ENCODE results near the gene SLC43A2. TPM values are rescaled to one million over a fixed set of nuclear protein-coding genes. Genes with fewer than 3 reads are reported as not detected.

SLC43A2 gene
- total and polyA plus RNA-seq, 10 of the 15 experiments (the other 5 are each of a cell fraction or from before 2014, with no cell fraction given), result 0.03 to 14.0 (median 5.3) TPM

- TF ChIP-seq E2F8 (IDR thresholded peaks at IDR 0.05; ENCODE audit: low read depth, partially characterized antibody) (no peak), FOS (IDR thresholded peaks at IDR 0.05; ENCODE audit: borderline replicate concordance, extremely low read depth, insufficient read length) (no peak), PAX5 (IDR thresholded peaks at IDR 0.05; ENCODE audit: borderline replicate concordance, low read depth, low read length) (no peak), NFIC (IDR thresholded peaks at IDR 0.05; ENCODE audit: low read depth, low read length) (no peak), E2F4 (IDR thresholded peaks at IDR 0.05; ENCODE audit: low read depth, low read length) (no peak), STAT1 (conservative IDR thresholded peaks at IDR 0.05) (0 out of 2 replicates have a peak, but pooled peaks have one; percentile 40), ZNF384 (IDR thresholded peaks at IDR 0.05; ENCODE audit: borderline replicate concordance, low read depth, low read length) (no peak), POLR2A (IDR thresholded peaks at IDR 0.05; ENCODE audit: low read depth, low read length) (peak; percentile 73), ATF2 (IDR thresholded peaks at IDR 0.05; ENCODE audit: low read length) (no peak), NKRF (conservative IDR thresholded peaks at IDR 0.05) (peak; percentile 55), MEF2B (IDR thresholded peaks at IDR 0.05; ENCODE audit: partially characterized antibody, poor library complexity, severe bottlenecking) (no peak), MEF2A (IDR thresholded peaks at IDR 0.05; ENCODE audit: insufficient read depth, low read depth, low read length) (no peak), IKZF2 (IDR thresholded peaks at IDR 0.05) (no peak), ZBED1 (IDR thresholded peaks at IDR 0.05; ENCODE audit: borderline replicate concordance) (0 out of 2 replicates have a peak, but pooled peaks have one; percentile 26), RELA (IDR thresholded peaks at IDR 0.05; ENCODE audit: borderline replicate concordance, partially characterized antibody) (no peak), MTA3 (IDR thresholded peaks at IDR 0.05; ENCODE audit: borderline replicate concordance, low read length) (no peak), CHD4 (IDR thresholded peaks at IDR 0.05) (no peak), ETV6 (conservative IDR thresholded peaks at IDR 0.05 in 1 of 2, IDR thresholded peaks at IDR 0.05 in 1 of 2; ENCODE audit: borderline replicate concordance in 1 of 2, low read depth in 1 of 2) (no peak), BCL11A (IDR thresholded peaks at IDR 0.05; ENCODE audit: low read depth, low read length) (no peak)
- TF ChIP-seq, protein P1, sequence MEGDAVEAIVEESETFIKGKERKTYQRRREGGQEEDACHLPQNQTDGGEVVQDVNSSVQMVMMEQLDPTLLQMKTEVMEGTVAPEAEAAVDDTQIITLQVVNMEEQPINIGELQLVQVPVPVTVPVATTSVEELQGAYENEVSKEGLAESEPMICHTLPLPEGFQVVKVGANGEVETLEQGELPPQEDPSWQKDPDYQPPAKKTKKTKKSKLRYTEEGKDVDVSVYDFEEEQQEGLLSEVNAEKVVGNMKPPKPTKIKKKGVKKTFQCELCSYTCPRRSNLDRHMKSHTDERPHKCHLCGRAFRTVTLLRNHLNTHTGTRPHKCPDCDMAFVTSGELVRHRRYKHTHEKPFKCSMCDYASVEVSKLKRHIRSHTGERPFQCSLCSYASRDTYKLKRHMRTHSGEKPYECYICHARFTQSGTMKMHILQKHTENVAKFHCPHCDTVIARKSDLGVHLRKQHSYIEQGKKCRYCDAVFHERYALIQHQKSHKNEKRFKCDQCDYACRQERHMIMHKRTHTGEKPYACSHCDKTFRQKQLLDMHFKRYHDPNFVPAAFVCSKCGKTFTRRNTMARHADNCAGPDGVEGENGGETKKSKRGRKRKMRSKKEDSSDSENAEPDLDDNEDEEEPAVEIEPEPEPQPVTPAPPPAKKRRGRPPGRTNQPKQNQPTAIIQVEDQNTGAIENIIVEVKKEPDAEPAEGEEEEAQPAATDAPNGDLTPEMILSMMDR (IDR thresholded peaks at IDR 0.05 in 2 of 3, conservative IDR thresholded peaks at IDR 0.05 in 1 of 3; ENCODE audit: control insufficient read depth in 2 of 3, extremely low read depth in 1 of 3, insufficient read depth in 1 of 3, low read depth in 3 of 3, low read length in 3 of 3), result peak; percentile 78 to 99 (median 97)
Measured at GRCh38 chr17:1648963-1649843, 20.6 kb upstream of the SLC43A2 start (continued).

All from GM12878 (cell line).